Thoracic aorta (tissue), 2 donors: ENCODE measurements around the gene PARK7. TPM values are rescaled to one million over a fixed set of nuclear protein-coding genes. Genes with fewer than 3 reads are reported as not detected.

ENCODE experiments used
- ATAC-seq: fragments of 150-250 bp; one replicate; pipeline ENCODE4 v1.8.0; 2017; ENCODE audit warnings: low read depth; ENCODE audit not compliant: insufficient number of reproducible peaks, low FRiP score
- DNase-seq: peaks from one replicate; pipeline ENCODE4 v3.0.0-alpha.2; 2020; ENCODE audit warnings: low spot score
- H3K27ac ChIP-seq, 2 donors: fragments of 200-600 bp; sonication (generic); 1 replicate in 1 of 2; 2 replicates in 1 of 2; pipeline ENCODE4 v1.5.1; 2016; ENCODE audit warnings: mild to moderate bottlenecking in 2 of 2, moderate library complexity in 2 of 2
- H3K27me3 ChIP-seq: fragments of 200-600 bp; sonication (generic); replicated peaks from 2 replicates; pipeline ENCODE4 v1.6.0; 2016; ENCODE audit warnings: mild to moderate bottlenecking; ENCODE audit not compliant: insufficient read depth
- H3K36me3 ChIP-seq: fragments of 200-600 bp; sonication (generic); one replicate; pipeline ENCODE4 v1.5.1; 2016
- H3K4me1 ChIP-seq, 2 donors: fragments of 200-600 bp; sonication (generic); 1 replicate in 1 of 2; 2 replicates in 1 of 2; pipeline versions ENCODE4 v1.5.1 to v1.6.0; 2016; ENCODE audit warnings: low read depth in 2 of 2, mild to moderate bottlenecking in 1 of 2; ENCODE audit not compliant: control insufficient read depth in 1 of 2
- H3K4me3 ChIP-seq: fragments of 200-600 bp; sonication (generic); 2 replicates; pipeline ENCODE4 v1.5.1; 2016; ENCODE audit warnings: mild to moderate bottlenecking
- H3K9me3 ChIP-seq: fragments of 200-600 bp; sonication (generic); 2 replicates; pipeline ENCODE4 v1.5.1; 2016
- CTCF ChIP-seq: fragments of 200-600 bp; sonication (generic); IDR thresholded peaks from one replicate; pipeline ENCODE4 v1.5.1; 2019; ENCODE audit warnings: antibody characterized with exemption
- total RNA-seq, 2 donors: library from RNA; depleted of rRNA; stranded (reverse); fragments of >200 nt; gene quantifications; one replicate each; pipeline versions ENCODE4 v1.1.0 to v1.2.3, GENCODE V29; 2016

PARK7 gene
- total RNA-seq, 2 donors from 2014 or later, result 140 to 145 TPM

GRCh38 chr1:7964476-7964875 lies 3.0 kb downstream of the PARK7 start:
- no peaks in the 10 kb centered on the region for H3K27me3 ChIP-seq
- DNase-seq (no peak), ATAC-seq (no peak)
- H3K36me3 ChIP-seq, result peaks cover 19% of the 10 kb centered on the region
- H3K4me3 ChIP-seq, result peak overlapping the region; percentile 21
- peak overlapping the region; percentile 41 to 71 for H3K27ac ChIP-seq
- no peaks in the 10 kb centered on the region for H3K9me3 ChIP-seq
- no peak for TF ChIP-seq CTCF
- H3K4me1 ChIP-seq, result peaks cover 38 to 65% of the 10 kb centered on the region in 2 donors

GRCh38 chr1:7967196-7967595 lies 5.7 kb downstream of the PARK7 start:
- Histone ChIP-seq H3K36me3 (peaks cover 44% of the 10 kb centered on the region), H3K4me1 (peaks cover 34 to 56% of the 10 kb centered on the region in 2 donors), H3K27me3 (no peaks in the 10 kb centered on the region), H3K9me3 (no peaks in the 10 kb centered on the region), H3K4me3 (no peak overlapping the region), H3K27ac (no peak overlapping the region)
- no peak for TF ChIP-seq CTCF
- ATAC-seq, result no peak
- DNase-seq, result no peak

GRCh38 chr1:7967651-7968050 lies 6.1 kb downstream of the PARK7 start:
- peaks cover 30 to 51% of the 10 kb centered on the region in 2 donors for H3K4me1 ChIP-seq
- ATAC-seq (no peak), DNase-seq (no peak)
- no peak overlapping the region for H3K27ac ChIP-seq
- no peaks in the 10 kb centered on the region for H3K9me3 ChIP-seq
- H3K36me3 ChIP-seq, result peaks cover 45% of the 10 kb centered on the region
- H3K27me3 ChIP-seq, result no peaks in the 10 kb centered on the region
- H3K4me3 ChIP-seq, result no peak overlapping the region
- no peak for TF ChIP-seq CTCF

- H3K36me3 ChIP-seq, result peaks cover 54% of the 10 kb centered on the region
- no peak for ATAC-seq
- peaks cover 16 to 25% of the 10 kb centered on the region in 2 donors for H3K4me1 ChIP-seq
- no peak for DNase-seq
- H3K27ac ChIP-seq, result no peak overlapping the region
- H3K4me3 ChIP-seq, result no peak overlapping the region
- H3K27me3 ChIP-seq, result no peaks in the 10 kb centered on the region
- H3K9me3 ChIP-seq, result no peaks in the 10 kb centered on the region
- no peak for TF ChIP-seq CTCF
Observed at GRCh38 chr1:7970246-7970645, 8.7 kb downstream of the PARK7 start.

- no peak for TF ChIP-seq CTCF
- H3K4me1 ChIP-seq, result peaks cover 11 to 17% of the 10 kb centered on the region in 2 donors
- ATAC-seq (no peak), DNase-seq (no peak)
- peaks cover 51% of the 10 kb centered on the region for H3K36me3 ChIP-seq
- no peak overlapping the region for H3K4me3 ChIP-seq
- no peaks in the 10 kb centered on the region for H3K27me3 ChIP-seq
- H3K9me3 ChIP-seq, result no peaks in the 10 kb centered on the region
- H3K27ac ChIP-seq, result no peak overlapping the region
Observed at GRCh38 chr1:7971024-7971423, 9.5 kb downstream of the PARK7 start.
